H1 (cell line): ENCODE results near the gene TNIP1. TPM values are rescaled to one million over a fixed set of nuclear protein-coding genes. Genes with fewer than 3 reads are reported as not detected.

ENCODE experiments used
- CTCF ChIA-PET: fragments of 300-600 bp; sonication (Branson Sonifier 250); formaldehyde crosslinking; loops from one replicate; lab custom pipeline; 2021; ENCODE audit not compliant: partially characterized antibody; lab: Charles Lee
- POLR2A ChIA-PET: fragments of 300-600 bp; sonication (Branson Sonifier 250); formaldehyde crosslinking; loops from one replicate; lab custom pipeline; 2021; ENCODE audit warnings: inconsistent platforms; ENCODE audit not compliant: partially characterized antibody; lab: Charles Lee
- DNase-seq, 2 experiments: peaks; one replicate each; pipeline versions ENCODE4 v3.0.0 to v3.0.0-alpha.2; 2010 to 2022; ENCODE audit warnings: low spot score in 2 of 2, low read depth in 1 of 2, mixed read lengths in 1 of 2
- FAIRE-seq: peaks from 2 replicates; lab custom pipeline; 2011; peaks lifted over from hg19 to GRCh38; lab: Jason Lieb, UNC
- H2AFZ ChIP-seq: 2 replicates; pipeline ENCODE4 v1.8.1; 2012; ENCODE audit warnings: low read length, inconsistent platforms
- H2AK5ac ChIP-seq: 2 replicates; pipeline ENCODE4 v1.6.1; 2013; ENCODE audit warnings: low read depth, low read length
- H2BK120ac ChIP-seq: replicated peaks from 2 replicates; pipeline ENCODE3; 2013; ENCODE audit warnings: low read depth, low read length, inconsistent platforms
- H2BK12ac ChIP-seq: 2 replicates; pipeline ENCODE4 v1.6.1; 2013; ENCODE audit warnings: low read depth, low read length
- H2BK15ac ChIP-seq: 2 replicates; pipeline ENCODE4 v1.6.1; 2013; ENCODE audit warnings: low read length
- H2BK20ac ChIP-seq: 2 replicates; pipeline ENCODE4 v1.6.1; 2013; ENCODE audit warnings: low read length
- H2BK5ac ChIP-seq: 2 replicates; pipeline ENCODE4 v1.6.1; 2013; ENCODE audit warnings: low read depth, low read length
- H3K14ac ChIP-seq: 2 replicates; pipeline ENCODE4 v1.6.1; 2013; ENCODE audit warnings: inconsistent platforms; ENCODE audit not compliant: insufficient read length
- H3K18ac ChIP-seq: 2 replicates; pipeline ENCODE4 v1.6.1; 2013; ENCODE audit warnings: low read length; ENCODE audit errors: extremely low read depth
- H3K23ac ChIP-seq: 2 replicates; pipeline ENCODE4 v1.6.1; 2013; ENCODE audit warnings: inconsistent platforms; ENCODE audit not compliant: insufficient read length
- H3K23me2 ChIP-seq: 2 replicates; pipeline ENCODE4 v1.6.1; 2013; ENCODE audit warnings: low read depth, low read length
- H3K27ac ChIP-seq: 2 replicates; pipeline ENCODE4 v1.6.1; 2011; ENCODE audit warnings: low read depth, low read length, inconsistent platforms
- H3K27me3 ChIP-seq, 4 experiments: replicated peaks in 1 of 4; 1 replicate in 1 of 4; 2 replicates in 3 of 4; pipeline versions ENCODE4 v1.6.1 to v1.8.1; 2011 to 2013; ENCODE audit warnings: low read length in 3 of 4, mild to moderate bottlenecking in 3 of 4, inconsistent platforms in 2 of 4, mixed read lengths in 2 of 4, moderate library complexity in 1 of 4; ENCODE audit not compliant: control insufficient read depth in 3 of 4, insufficient read depth in 3 of 4; ENCODE audit errors: extremely low read depth in 1 of 4
- H3K36me3 ChIP-seq, 4 experiments: 2 replicates each; pipeline versions ENCODE4 v1.6.1 to v1.8.1; 2011 to 2013; ENCODE audit warnings: mild to moderate bottlenecking in 4 of 4, low read length in 3 of 4, moderate library complexity in 2 of 4, control low read depth in 1 of 4, inconsistent platforms in 1 of 4; ENCODE audit not compliant: insufficient read depth in 4 of 4, control insufficient read depth in 2 of 4
- H3K4ac ChIP-seq: replicated peaks from 2 replicates; pipeline ENCODE3; 2013; ENCODE audit warnings: low read length, low read depth, mixed read lengths, inconsistent platforms; ENCODE audit not compliant: insufficient read length
- H3K4me1 ChIP-seq, 4 experiments: replicated peaks in 1 of 4; 1 replicate in 1 of 4; 2 replicates in 3 of 4; pipeline versions ENCODE4 v1.6.1 to v1.8.1; 2011 to 2013; ENCODE audit warnings: low read length in 3 of 4, inconsistent platforms in 2 of 4, mixed read lengths in 1 of 4; ENCODE audit not compliant: insufficient read depth in 4 of 4, control insufficient read depth in 3 of 4
- H3K4me2 ChIP-seq, 2 experiments: 2 replicates each; pipeline versions ENCODE4 v1.6.1 to v1.8.1; 2011 to 2013; ENCODE audit warnings: low read depth in 2 of 2, low read length in 2 of 2, control low read depth in 1 of 2, inconsistent platforms in 1 of 2, mild to moderate bottlenecking in 1 of 2; ENCODE audit not compliant: insufficient read depth in 1 of 2
- H3K4me3 ChIP-seq, 4 experiments: fragments of 200-600, 300-600 bp in 1 of 4; sonication (generic), shearing (Covaris generic), sonication (Bioruptor Twin) in 1 of 4; 2 replicates each; pipeline versions ENCODE4 v1.5.1 to v1.8.1; 2011 to 2016; ENCODE audit warnings: low read length in 4 of 4, low read depth in 3 of 4, control low read depth in 2 of 4, inconsistent platforms in 2 of 4, mild to moderate bottlenecking in 2 of 4, mixed read lengths in 1 of 4, moderate library complexity in 1 of 4; ENCODE audit not compliant: insufficient read depth in 2 of 4; ENCODE audit errors: extremely low read depth in 1 of 4
- H3K56ac ChIP-seq: replicated peaks from 2 replicates; pipeline ENCODE3; 2013; ENCODE audit warnings: low read depth, mild to moderate bottlenecking, mixed read lengths, low read length, inconsistent platforms; ENCODE audit not compliant: insufficient read length
- H3K79me1 ChIP-seq: 2 replicates; pipeline ENCODE4 v1.6.1; 2013; ENCODE audit warnings: low read depth, low read length, control low read depth
- H3K79me2 ChIP-seq, 2 experiments: 2 replicates each; pipeline versions ENCODE4 v1.6.1 to v1.8.1; 2012 to 2013; ENCODE audit warnings: low read length in 2 of 2, mild to moderate bottlenecking in 2 of 2, inconsistent platforms in 1 of 2; ENCODE audit not compliant: insufficient read depth in 2 of 2, control insufficient read depth in 1 of 2
- H3K9ac ChIP-seq, 4 experiments: replicated peaks in 1 of 4; 1 replicate in 1 of 4; 2 replicates in 3 of 4; pipeline versions ENCODE4 v1.6.1 to v1.8.1; 2011 to 2013; ENCODE audit warnings: low read depth in 3 of 4, low read length in 3 of 4, control low read depth in 2 of 4, mild to moderate bottlenecking in 2 of 4, moderate library complexity in 2 of 4, inconsistent platforms in 1 of 4; ENCODE audit errors: extremely low read depth in 1 of 4
- H3K9me3 ChIP-seq, 2 experiments: 2 replicates each; pipeline versions ENCODE4 v1.6.1 to v1.8.1; 2012 to 2013; ENCODE audit warnings: mild to moderate bottlenecking in 2 of 2, moderate library complexity in 2 of 2, control low read depth in 1 of 2, inconsistent platforms in 1 of 2, low read depth in 1 of 2, low read length in 1 of 2, mixed read lengths in 1 of 2; ENCODE audit not compliant: insufficient read depth in 2 of 2
- H4K20me1 ChIP-seq, 2 experiments: replicated peaks in 1 of 2; 2 replicates each; pipeline versions ENCODE3 to v1.8.1; 2011 to 2013; ENCODE audit warnings: inconsistent platforms in 2 of 2, low read length in 2 of 2, mild to moderate bottlenecking in 1 of 2; ENCODE audit not compliant: insufficient read depth in 2 of 2, control insufficient read depth in 1 of 2
- H4K5ac ChIP-seq: 2 replicates; pipeline ENCODE4 v1.6.1; 2013; ENCODE audit warnings: low read length, low read depth, mixed read lengths, inconsistent platforms; ENCODE audit not compliant: insufficient read length
- H4K8ac ChIP-seq: 2 replicates; pipeline ENCODE4 v1.8.0; 2013; ENCODE audit warnings: mild to moderate bottlenecking, moderate library complexity, low read length, inconsistent platforms; ENCODE audit not compliant: insufficient read depth; ENCODE audit errors: extremely low read depth
- H4K91ac ChIP-seq: replicated peaks from 2 replicates; pipeline ENCODE3; 2013; ENCODE audit warnings: low read length, mixed read lengths, inconsistent platforms; ENCODE audit not compliant: insufficient read length
- BCL11A ChIP-seq, 2 experiments: IDR thresholded peaks; one replicate each; pipeline ENCODE4 v1.6.1; 2011; ENCODE audit warnings: low read depth in 2 of 2, low read length in 2 of 2, mild to moderate bottlenecking in 2 of 2
- CHD1 ChIP-seq: IDR thresholded peaks from 2 replicates; pipeline ENCODE4 v1.6.1; 2012; ENCODE audit warnings: low read depth, low read length, improper control_type of control experiment
- CHD2 ChIP-seq: IDR thresholded peaks from 2 replicates; pipeline ENCODE4 v1.6.1; 2012; ENCODE audit warnings: low read length, improper control_type of control experiment
- CREB1 ChIP-seq: IDR thresholded peaks from 2 replicates; pipeline ENCODE4 v1.6.1; 2012; ENCODE audit warnings: inconsistent platforms
- E2F6 ChIP-seq: IDR thresholded peaks from 2 replicates; pipeline ENCODE4 v1.6.1; 2012; ENCODE audit warnings: inconsistent platforms
- FOSL1 ChIP-seq: IDR thresholded peaks from 2 replicates; pipeline ENCODE4 v1.6.1; 2011; ENCODE audit warnings: mild to moderate bottlenecking, low read depth, low read length, moderate library complexity; ENCODE audit not compliant: insufficient read depth
- KDM4A ChIP-seq: IDR thresholded peaks from one replicate; pipeline ENCODE4 v1.7.1; 2012; ENCODE audit warnings: low read depth, mild to moderate bottlenecking, moderate library complexity, low read length, inconsistent platforms; ENCODE audit not compliant: severe bottlenecking
- NANOG ChIP-seq: IDR thresholded peaks from 2 replicates; pipeline ENCODE4 v1.6.1; 2011; ENCODE audit warnings: low read length, low read depth, mild to moderate bottlenecking, inconsistent platforms; ENCODE audit not compliant: insufficient read depth, poor library complexity, severe bottlenecking
- RXRA ChIP-seq: IDR thresholded peaks from 2 replicates; pipeline ENCODE4 v1.6.1; 2011; ENCODE audit warnings: low read depth, mild to moderate bottlenecking, low read length, moderate library complexity; ENCODE audit not compliant: insufficient read depth
- SP1 ChIP-seq: IDR thresholded peaks from 2 replicates; pipeline ENCODE4 v1.6.1; 2011; ENCODE audit warnings: low read depth, low read length
- SUZ12 ChIP-seq: fragments of 200-600 bp; sonication (generic); IDR thresholded peaks from 2 replicates; pipeline ENCODE4 v1.6.1; 2012; ENCODE audit warnings: mild to moderate bottlenecking, inconsistent platforms, low read length, moderate library complexity, mixed read lengths
- WGBS, 2 experiments: shearing (Covaris generic) in 1 of 2; methylation state at CpG; one replicate each; pipeline versions ENCODE4 v1.1.6 to v1.1.7; 2013 to 2015; ENCODE audit warnings: low lambda C conversion rate in 2 of 2, mixed read lengths in 2 of 2, inconsistent platforms in 1 of 2, low coverage in 1 of 2, missing lambda C conversion rate in 1 of 2; ENCODE audit not compliant: insufficient replicate concordance in 2 of 2, insufficient coverage in 1 of 2, insufficient read length in 1 of 2; ENCODE audit errors: extremely low coverage in 1 of 2, missing lambda C conversion rate in 1 of 2; 5-methylcytosine and 5-hydroxymethylcytosine counted together
- polyA plus RNA-seq, 7 experiments: library from polyadenylated mRNA; depleted of rRNA in 3 of 7; stranded (reverse) in 5 of 7; unstranded in 2 of 7; fragments of >200 nt in 5 of 7; fragments of 200-250 nt in 2 of 7; gene quantifications; 1 replicate in 5 of 7; 2 replicates in 1 of 7; 4 replicates in 1 of 7; pipeline versions ENCODE4 v1.2.1 to v1.2.3, GENCODE V29; 2011 to 2013; ENCODE audit warnings: missing spikeins in 2 of 7, mixed read lengths in 2 of 7
- total RNA-seq: library from RNA; stranded (reverse); fragmentation: NEBNext Ultra II Directional; extraction: Animal tissue kit (Norgen Biotek cat#: 25700); gene quantifications from 2 replicates; pipeline ENCODE4 v1.2.1, GENCODE V29; 2021

Gene TNIP1
- total and polyA plus RNA-seq, 2 of the 8 experiments (the other 6 are each of a cell fraction or from before 2014, with no cell fraction given): 14.2 to 31.9 TPM

GRCh38 chr5:151081431-151082281 lies 822 bp upstream of the TNIP1 start:
- Histone ChIP-seq H4K5ac (peak overlapping the region; percentile 76), H3K18ac (no peak overlapping the region), H2AFZ (peak overlapping the region; percentile 82), H3K27ac (peak overlapping the region; percentile 71), H3K56ac (no peak overlapping the region), H3K23ac (no peak overlapping the region), H2BK20ac (no peak overlapping the region), H3K9me3 (no peaks in the 10 kb centered on the region), H3K4me3 (peak overlapping the region; percentile 71 to 93 (median 80)), H2BK5ac (no peak overlapping the region; the same call in 1 of the 2 replicates), H3K79me1 (peaks cover 5% of the 10 kb centered on the region; the same call in 1 of the 2 replicates), H3K14ac (no peak overlapping the region), H4K8ac (peak overlapping the region; percentile 93; the same call in 1 of the 2 replicates), H3K9ac (peak overlapping the region; percentile 46 to 69 (median 64); a peak in 6 of 7 replicates), H3K23me2 (peaks cover 3% of the 10 kb centered on the region), H2BK12ac (peak overlapping the region; percentile 13; the same call in 1 of the 2 replicates), H3K27me3 (no peaks in the 10 kb centered on the region), H2BK15ac (no peak overlapping the region), H3K36me3 (no peaks in the 10 kb centered on the region), H3K4me2 (peak overlapping the region; percentile 83 to 91), H4K20me1 (no peaks in the 10 kb centered on the region), H3K4ac (no peak overlapping the region), H2AK5ac (no peak overlapping the region), H4K91ac (peak overlapping the region; percentile 71), H3K79me2 (peaks cover 3 to 18% of the 10 kb centered on the region in 2 experiments; a peak in 3 of 4 replicates), H2BK120ac (no peak overlapping the region), H3K4me1 (peaks cover 1 to 6% (median 4%) of the 10 kb centered on the region in 4 experiments)
- FAIRE-seq: no peak
- ChIA-PET CTCF (interaction anchor here (0.8 to 28.6 kb wide), 21 partner anchors 8 to 157 kb away, joined by 3 to 442 read pairs (median 6); partner anchors contain the start of gene GPX3), POLR2A (interaction anchor here (0.6 to 1.8 kb wide), 11 partner anchors 9 to 76 kb away, joined by 3 to 5 read pairs (median 3); partner anchors contain the start of genes ANXA6 and GPX3)
- no peak for DNase-seq
- 30% methylated on average over 15 of the region's 15 CpGs; no CpG with 5 or more reads in 1 of the 2 experiments for WGBS, 2 experiments
- TF ChIP-seq KDM4A: no peak
- no peak for TF ChIP-seq NANOG
- TF ChIP-seq BCL11A (IDR thresholded peaks at IDR 0.05; ENCODE audit: low read depth in 2 of 2, low read length in 2 of 2): no peak
- TF ChIP-seq RXRA: no peak
- no peak for TF ChIP-seq CREB1
- no peak for TF ChIP-seq SUZ12
- no peak for TF ChIP-seq SP1
- no peak for TF ChIP-seq CHD1
- no peak for TF ChIP-seq CHD2
- TF ChIP-seq FOSL1: no peak
- no peak for TF ChIP-seq E2F6
